Measurements from ENCODE around the gene MCFD2.
"Not testable (repeated sequence)": the region's sequence is repeated elsewhere in the genome, so short reads cannot be mapped to it uniquely, and the experiment has no call there.

The MCFD2 gene

DNA sequence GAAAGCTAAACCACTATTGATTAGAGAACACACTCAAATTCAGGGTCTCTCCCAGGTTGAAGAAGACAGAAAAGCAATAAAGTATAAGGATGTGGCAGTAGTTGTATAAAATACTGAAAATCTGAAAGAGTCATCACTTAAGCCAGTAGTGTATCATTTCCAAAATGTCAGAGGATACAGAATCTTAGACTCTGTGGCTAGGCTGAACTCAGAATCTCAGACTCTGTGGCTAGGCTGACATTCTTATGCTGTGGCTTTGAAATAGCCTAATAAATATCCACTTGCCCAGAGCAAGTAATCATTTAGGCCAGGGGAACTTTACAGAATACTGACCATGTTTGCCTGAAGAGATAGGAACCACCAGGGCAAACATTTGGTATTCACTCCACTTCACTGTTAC, 13.1 kb downstream of the MCFD2 start:
- no peak for DNase-seq (ENCODE audit: low read depth)

- DNase-seq (ENCODE audit: low read depth), result no peak
Observed at GRCh38 chr2:46901611-46902010, 14.0 kb downstream of the MCFD2 start.

DNA sequence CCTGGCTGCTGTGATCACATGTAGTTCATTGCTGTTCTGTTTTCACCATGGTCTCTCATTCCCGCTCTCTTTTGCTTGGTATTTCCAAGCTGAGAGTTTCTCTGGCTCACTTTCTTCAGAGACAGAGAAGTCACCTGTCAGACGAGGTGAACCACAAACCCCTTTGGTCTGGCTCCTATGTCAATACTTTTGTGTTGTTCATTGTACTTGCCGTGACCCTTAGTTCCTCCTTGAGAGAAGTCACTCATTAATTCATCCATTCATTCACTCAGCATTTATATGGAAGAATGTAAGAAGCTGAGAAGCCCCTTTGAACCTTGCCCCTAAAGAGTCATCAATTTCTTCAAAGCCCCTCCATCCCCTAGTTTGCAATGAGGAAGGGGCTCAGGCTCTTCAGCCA, 15.2 kb downstream of the MCFD2 start:
- DNase-seq (ENCODE audit: low read depth), result no peak

GRCh38 chr2:46899053-46899452, 16.6 kb downstream of the MCFD2 start:
- DNase-seq (ENCODE audit: low read depth), result no peak

- no peak for DNase-seq (ENCODE audit: low read depth)
Observed at GRCh38 chr2:46898024-46898423, 17.6 kb downstream of the MCFD2 start.

GRCh38 chr2:46893269-46893939, 22.2 kb downstream of the MCFD2 start:
- DNase-seq (ENCODE audit: low read depth), result no peak

GRCh38 chr2:46891956-46892553, 23.6 kb downstream of the MCFD2 start:
- no peak for DNase-seq (ENCODE audit: low read depth)

- DNase-seq (ENCODE audit: low read depth), result no peak
Observed at GRCh38 chr2:46888421-46888952, 27.1 kb downstream of the MCFD2 start.

DNA sequence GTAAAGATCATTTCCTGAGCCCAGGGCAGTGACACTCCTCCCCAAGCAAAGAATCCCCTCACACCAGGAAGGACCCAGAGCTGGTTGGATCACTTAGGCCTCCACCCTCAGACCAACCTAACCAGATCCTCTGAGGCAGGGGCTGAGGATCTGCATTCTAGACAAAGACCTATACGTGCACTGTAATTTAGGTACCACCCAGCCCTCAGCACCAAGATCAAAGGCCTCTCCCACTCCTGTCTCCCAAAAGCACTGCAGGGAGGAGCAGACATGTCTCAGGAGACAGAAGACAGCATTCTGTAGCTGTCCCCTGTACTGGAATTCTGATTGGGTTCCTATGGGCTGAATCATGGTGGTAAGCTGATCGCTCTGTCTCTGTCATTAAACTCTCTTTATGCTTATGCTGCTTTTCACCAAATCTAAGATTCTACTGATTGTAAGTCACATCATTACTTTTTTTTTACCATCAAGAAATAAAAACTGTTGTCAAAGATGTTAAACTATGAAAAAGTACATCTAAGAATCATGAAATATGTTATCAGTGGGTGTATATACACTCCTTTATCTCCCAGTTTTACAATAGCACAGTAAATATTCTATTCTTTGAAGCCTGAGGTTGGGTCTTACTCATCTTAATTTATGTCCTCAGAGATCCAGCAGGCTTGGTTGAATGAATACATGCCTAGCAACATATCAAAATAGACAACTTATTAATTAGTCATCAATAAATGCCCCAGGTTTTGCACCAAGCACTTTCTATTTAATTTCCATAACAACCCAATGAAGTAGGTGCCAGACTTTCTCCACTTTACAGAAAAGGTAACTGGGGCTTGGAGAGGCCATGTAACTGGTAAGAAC, 28.3 kb downstream of the MCFD2 start:
- DNase-seq (ENCODE audit: low read depth), result no peak

GRCh38 chr2:46886268-46887027, 29.2 kb downstream of the MCFD2 start:
- DNase-seq (ENCODE audit: low read depth), result no peak

- no peak for DNase-seq (ENCODE audit: low read depth)
Observed at GRCh38 chr2:46885376-46885775, 30.2 kb downstream of the MCFD2 start.

DNA sequence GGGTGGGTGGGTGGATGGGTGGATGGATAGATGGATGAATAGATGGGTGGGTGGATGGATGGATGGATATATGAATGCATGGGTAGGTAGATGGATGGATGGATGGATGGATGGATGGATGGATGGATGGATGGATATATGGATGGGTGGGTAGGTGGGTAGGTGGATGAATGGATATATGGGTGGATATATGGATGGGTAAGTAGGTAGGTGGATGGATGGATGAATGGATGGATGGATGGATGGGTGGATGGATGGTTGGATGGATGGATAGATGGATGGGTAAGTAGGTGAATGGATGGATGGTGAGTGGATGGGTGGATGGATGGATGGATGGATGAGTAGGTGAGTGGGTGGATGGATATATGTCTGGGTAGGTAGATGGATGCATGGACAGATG, 36.1 kb downstream of the MCFD2 start:
- no peak for DNase-seq (ENCODE audit: low read depth)

DNA sequence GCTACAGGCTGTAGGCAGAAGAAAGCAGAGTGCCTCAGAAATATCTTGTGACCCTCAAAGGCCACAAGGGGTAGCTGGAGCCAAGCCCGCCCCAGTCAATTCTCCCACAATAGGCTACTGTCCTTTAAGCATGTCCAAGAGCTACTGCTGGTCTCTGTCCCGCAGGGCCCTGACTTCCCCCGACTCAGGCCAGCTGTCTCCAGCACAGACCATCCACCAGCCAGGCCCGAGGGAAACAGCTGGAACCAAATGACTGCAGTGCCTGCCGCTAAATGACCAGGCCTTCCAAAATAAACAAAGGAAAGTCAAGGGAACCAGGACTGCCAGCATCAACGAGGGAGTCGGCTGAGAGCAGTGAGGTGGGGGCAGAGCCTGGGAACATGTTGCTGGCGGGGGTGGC, 36.7 kb downstream of the MCFD2 start:
- no peak for DNase-seq (ENCODE audit: low read depth)

- DNase-seq (ENCODE audit: low read depth), result no peak
Observed at GRCh38 chr2:46878240-46878877, 37.2 kb downstream of the MCFD2 start.

DNA sequence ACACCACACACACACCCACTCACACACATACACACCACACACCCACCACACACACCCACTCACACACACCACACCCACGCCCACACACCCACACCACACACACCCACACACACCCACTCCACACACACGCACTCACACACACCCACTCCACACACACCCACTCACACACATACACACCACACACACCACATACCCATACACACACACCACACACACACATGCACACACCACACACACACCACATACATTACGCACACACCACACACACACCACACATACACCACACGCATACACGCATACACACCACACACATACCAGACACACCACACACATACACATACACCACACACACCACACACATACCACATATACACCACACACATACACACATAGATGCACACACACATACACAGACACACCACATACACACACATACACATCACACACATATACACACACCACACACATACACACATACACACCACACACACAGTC, 37.9 kb downstream of the MCFD2 start:
- no peak for DNase-seq (ENCODE audit: low read depth)

DNA sequence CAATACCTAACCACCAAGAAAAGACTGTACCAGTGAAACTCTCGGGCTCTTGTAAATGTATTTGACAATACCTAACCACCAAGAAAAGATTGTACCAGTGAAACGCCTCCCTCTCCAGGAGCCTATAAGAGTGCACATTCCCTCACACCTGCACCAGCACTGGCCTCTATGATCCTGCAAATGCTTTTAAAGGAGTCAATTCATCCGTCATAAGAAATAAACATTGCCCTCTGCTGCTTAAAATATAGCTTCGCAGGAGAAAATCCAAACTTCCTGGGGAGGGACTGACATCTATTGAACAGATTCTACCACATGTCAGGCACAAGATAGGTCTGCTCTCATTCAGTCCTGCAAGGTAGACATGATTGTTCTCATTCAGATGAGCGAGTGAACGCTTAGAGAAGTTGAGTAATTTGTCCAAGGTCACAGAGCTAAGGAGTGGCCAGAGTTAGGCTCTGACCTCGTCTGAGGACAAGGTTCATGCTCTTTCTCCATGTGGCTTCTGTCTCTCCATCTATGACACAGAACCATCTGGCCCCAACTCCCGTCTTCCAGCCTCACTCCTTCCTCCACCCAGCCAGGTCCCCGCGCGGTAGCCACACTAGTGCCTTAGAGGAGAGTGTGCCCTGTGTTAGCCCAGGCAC, 38.7 kb downstream of the MCFD2 start:
- DNase-seq (ENCODE audit: low read depth), result no peak

DNA sequence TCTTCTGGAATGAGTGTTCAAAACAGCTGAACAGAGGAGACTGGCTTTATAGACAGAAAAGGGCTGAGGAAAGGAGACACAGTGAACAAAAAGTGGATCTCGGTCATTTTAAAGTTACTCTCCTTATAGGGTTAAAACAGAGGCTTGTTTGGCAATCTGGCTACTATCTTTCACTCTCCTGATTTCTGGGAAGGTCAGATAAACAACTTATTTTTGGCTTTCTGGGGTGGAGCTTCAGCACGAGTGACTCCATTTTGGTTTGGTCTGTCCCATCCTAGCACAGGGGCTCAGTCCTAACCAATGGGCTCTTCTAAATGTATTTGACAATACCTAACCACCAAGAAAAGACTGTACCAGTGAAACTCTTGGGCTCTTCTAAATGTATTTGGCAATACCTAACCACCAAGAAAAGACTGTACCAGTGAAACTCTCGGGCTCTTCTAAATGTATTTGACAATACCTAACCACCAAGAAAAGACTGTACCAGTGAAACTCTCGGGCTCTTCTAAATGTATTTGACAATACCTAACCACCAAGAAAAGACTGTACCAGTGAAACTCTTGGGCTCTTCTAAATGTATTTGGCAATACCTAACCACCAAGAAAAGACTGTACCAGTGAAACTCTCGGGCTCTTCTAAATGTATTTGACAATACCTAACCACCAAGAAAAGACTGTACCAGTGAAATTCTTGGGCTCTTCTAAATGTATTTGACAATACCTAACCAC, 39.5 kb downstream of the MCFD2 start:
- not testable (repeated sequence) for DNase-seq (ENCODE audit: low read depth)

- no peak for DNase-seq (ENCODE audit: low read depth)
Observed at GRCh38 chr2:46875226-46875899, 40.2 kb downstream of the MCFD2 start.

DNA sequence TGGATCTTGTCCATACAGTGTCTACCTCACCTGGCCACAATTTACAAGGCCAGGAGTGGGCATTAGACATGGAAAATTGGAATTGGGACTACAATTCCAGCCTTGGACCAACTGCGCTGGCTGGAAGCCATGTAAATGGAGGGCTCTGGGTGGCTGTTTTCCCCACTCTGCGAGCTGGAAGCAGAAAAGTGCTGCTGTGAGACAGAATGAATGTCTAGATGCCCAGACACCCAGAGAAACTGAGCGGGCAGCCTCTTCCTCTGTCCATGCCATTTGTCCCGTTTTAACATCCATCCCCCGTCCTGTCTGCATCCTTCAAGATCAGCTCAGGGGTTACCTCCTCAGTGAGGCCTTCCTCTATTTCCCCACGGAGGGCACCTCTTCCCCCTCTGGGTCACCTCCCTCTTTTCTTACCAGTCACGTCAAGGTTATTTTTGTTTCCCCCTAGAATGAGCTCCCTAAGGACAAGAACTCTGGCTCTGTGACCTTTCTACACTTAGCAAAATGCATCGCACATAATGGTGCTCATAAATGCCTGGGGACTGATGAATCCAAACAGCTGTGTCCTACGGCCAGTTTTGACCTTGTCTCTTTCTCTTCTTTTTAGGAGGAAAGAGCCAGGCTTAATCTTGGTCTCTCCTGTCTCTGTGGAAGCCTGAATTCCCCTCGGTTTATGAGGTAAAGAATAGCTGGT, 41.2 kb downstream of the MCFD2 start:
- DNase-seq (ENCODE audit: low read depth), result no peak
